ENCODE results near the gene PCDHB9.
"Not testable (repeated sequence)": the region's sequence is repeated elsewhere in the genome, so short reads cannot be mapped to it uniquely, and the experiment has no call there.

Gene PCDHB9

DNA sequence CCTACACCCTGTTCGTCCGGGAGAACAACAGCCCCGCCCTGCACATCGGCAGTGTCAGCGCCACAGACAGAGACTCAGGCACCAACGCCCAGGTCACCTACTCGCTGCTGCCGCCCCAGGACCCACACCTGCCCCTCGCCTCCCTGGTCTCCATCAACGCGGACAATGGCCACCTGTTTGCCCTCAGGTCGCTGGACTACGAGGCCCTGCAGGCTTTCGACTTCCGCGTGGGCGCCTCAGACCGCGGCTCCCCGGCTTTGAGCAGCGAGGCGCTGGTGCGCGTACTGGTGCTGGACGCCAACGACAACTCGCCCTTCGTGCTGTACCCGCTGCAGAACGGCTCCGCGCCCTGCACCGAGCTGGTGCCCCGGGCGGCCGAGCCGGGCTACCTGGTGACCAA lies 1.7 kb downstream of the PCDHB9 start:
- DNase-seq (ENCODE audit: low read depth): not testable (repeated sequence)

DNA sequence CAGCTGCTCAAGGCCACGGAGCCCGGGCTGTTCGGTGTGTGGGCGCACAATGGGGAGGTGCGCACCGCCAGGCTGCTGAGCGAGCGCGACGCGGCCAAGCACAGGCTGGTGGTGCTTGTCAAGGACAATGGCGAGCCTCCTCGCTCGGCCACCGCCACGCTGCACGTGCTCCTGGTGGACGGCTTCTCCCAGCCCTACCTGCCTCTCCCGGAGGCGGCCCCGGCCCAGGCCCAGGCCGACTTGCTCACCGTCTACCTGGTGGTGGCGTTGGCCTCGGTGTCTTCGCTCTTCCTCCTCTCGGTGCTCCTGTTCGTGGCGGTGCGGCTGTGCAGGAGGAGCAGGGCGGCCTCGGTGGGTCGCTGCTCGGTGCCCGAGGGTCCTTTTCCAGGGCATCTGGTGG lies 2.2 kb downstream of the PCDHB9 start:
- not testable (repeated sequence) for DNase-seq (ENCODE audit: low read depth)

DNA sequence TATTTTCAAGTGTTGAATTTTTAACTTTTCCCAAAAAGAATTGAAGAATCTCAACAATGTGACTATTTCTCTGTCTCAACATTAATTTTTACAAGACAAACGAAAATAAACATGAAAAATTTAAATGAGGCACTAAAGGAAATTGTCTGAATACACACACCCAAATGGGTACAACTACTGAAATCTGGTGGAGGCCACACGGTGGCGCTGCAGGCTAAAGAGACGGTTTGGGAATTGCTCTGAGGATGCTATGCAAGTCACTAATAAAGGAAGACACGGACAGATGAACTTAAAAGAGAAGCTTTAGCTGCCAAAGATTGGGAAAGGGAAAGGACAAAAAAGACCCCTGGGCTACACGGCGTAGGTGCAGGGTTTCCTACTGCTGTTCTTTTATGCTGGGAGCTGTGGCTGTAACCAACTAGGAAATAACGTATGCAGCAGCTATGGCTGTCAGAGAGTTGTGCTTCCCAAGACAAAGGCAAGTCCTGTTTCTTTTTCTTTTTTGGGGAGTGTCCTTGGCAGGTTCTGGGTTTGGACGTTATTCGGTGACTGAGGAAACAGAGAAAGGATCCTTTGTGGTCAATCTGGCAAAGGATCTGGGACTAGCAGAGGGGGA lies 5.3 kb downstream of the PCDHB9 start, which contains the start of gene PCDHB10:
PCDHB10 (plus strand) TSS at position 244 of the 616 bp plus-strand sequence; CDS start at position 444, 200 bp downstream.
- no peak for DNase-seq (ENCODE audit: low read depth)

DNA sequence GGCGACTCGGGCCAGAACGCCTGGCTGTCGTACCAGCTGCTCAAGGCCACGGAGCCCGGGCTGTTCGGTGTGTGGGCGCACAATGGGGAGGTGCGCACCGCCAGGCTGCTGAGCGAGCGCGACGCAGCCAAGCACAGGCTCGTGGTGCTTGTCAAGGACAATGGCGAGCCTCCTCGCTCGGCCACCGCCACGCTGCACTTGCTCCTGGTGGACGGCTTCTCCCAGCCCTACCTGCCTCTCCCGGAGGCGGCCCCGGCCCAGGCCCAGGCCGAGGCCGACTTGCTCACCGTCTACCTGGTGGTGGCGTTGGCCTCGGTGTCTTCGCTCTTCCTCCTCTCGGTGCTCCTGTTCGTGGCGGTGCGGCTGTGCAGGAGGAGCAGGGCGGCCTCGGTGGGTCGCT lies 7.4 kb downstream of the PCDHB9 start:
- DNase-seq (ENCODE audit: low read depth): not testable (repeated sequence)

DNA sequence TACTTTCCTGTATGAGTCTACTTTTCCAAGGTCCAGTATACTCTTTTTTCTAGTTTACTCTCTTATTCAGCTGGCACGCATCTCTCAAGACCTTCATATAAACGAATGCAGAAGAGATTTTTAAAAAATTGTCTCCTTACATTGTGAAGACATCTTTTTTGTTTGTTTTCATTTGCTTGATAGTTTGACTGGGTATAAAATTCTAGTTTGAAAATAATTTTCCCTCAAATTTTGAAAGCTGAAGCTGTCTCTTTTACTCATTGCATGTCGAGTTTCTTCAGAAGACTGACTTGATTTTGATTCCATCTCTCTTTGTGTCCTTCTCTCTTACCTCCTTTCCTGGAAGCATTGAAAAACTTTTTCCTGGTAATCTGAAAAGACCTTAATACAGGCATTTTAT lies 9.4 kb downstream of the PCDHB9 start:
- no peak for DNase-seq (ENCODE audit: low read depth)

DNA sequence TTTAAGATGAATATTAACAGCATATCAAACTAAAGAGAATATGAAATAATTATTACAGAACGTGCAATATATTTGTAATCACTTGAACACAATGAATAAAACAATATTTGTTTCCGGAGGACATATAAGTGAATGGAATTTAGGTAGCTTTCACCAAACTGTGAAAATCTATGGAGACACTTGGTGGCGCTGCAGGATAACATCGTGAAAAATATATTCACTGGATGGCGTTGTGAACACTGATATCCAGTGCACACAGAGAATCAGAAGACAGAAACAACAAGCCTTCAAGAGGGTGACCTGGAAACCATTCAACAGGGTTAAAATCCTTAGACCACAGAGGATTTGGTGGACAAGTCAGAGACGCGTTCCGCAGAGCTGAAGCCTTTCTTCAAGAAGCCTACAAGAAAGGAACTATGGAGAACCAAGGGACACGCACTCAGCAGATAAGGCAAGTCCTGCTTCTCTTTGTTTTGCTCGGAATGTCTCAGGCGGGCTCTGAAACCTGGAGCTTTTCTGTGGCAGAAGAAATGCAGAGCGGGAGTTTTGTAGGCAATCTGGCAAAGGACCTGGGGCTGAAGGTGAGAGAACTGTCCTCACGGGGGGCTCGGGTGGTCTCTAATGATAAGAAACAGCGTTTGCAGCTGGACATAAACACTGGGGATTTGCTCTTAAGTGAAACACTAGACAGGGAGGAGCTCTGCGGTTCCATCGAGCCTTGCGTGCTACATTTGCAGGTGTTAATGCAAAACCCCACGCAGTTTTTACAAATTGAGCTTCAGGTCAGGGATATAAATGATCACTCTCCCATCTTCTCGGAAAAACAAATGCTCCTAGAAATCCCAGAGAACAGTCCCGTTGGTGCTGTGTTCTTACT lies 12.6 kb downstream of the PCDHB9 start, which contains the start of gene PCDHB11:
PCDHB11 (plus strand) TSS at position 269 of the 877 bp plus-strand sequence; CDS start at position 417, 148 bp downstream.
- DNase-seq (ENCODE audit: low read depth): no peak

DNA sequence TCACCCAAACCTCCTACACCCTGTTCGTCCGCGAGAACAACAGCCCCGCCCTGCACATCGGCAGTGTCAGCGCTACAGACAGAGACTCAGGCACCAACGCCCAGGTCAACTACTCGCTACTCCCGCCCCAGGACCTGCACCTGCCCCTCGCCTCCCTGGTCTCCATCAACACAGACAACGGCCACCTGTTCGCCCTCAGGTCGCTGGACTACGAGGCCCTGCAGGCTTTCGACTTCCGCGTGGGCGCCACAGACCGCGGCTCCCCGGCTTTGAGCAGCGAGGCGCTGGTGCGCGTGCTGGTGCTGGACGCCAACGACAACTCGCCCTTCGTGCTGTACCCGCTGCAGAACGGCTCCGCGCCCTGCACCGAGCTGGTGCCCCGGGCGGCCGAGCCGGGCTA lies 14.2 kb downstream of the PCDHB9 start:
- DNase-seq (ENCODE audit: low read depth): not testable (repeated sequence)

DNA sequence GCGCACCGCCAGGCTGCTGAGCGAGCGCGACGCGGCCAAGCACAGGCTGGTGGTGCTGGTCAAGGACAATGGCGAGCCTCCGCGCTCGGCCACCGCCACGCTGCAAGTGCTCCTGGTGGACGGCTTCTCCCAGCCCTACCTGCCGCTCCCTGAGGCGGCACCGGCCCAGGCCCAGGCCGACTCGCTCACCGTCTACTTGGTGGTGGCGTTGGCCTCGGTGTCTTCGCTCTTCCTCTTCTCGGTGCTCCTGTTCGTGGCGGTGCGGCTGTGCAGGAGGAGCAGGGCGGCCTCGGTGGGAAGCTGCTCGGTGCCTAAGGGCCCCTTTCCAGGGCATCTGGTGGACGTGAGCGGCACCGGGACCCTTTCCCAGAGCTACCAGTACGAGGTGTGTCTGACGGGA lies 14.7 kb downstream of the PCDHB9 start:
- not testable (repeated sequence) for DNase-seq (ENCODE audit: low read depth)

DNA sequence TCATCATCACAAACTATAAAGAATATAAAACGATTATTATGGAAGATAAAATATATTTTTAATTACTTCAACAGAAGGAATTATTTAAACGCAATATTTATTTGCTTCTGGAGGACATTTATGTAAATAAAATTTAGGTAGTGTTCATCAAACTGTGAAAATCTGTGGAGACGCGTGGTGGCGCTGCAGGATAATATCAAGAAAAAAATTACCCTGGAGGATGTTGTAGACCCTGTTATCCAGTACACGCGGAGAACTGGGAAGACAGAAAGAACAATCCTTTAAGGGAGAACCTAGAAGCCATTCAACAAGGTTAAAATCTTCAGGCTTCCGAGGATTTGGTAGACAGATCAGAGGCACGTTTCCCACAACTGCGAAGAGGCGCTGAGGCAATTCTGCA lies 21.5 kb downstream of the PCDHB9 start, which contains the start of gene PCDHB12:
PCDHB12 (plus strand) TSS at position 242 of the 400 bp plus-strand sequence. CDS start 189 bp downstream, outside the sequence.
- DNase-seq (ENCODE audit: low read depth): no peak

DNA sequence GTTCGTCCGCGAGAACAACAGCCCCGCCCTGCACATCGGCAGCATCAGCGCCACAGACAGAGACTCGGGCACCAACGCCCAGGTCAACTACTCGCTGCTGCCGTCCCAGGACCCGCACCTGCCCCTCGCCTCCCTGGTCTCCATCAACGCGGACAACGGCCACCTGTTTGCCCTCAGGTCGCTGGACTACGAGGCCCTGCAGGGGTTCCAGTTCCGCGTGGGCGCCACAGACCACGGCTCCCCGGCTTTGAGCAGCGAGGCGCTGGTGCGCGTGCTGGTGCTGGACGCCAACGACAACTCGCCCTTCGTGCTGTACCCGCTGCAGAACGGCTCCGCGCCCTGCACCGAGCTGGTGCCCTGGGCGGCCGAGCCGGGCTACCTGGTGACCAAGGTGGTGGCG lies 23.3 kb downstream of the PCDHB9 start:
- not testable (repeated sequence) for DNase-seq (ENCODE audit: low read depth)

DNA sequence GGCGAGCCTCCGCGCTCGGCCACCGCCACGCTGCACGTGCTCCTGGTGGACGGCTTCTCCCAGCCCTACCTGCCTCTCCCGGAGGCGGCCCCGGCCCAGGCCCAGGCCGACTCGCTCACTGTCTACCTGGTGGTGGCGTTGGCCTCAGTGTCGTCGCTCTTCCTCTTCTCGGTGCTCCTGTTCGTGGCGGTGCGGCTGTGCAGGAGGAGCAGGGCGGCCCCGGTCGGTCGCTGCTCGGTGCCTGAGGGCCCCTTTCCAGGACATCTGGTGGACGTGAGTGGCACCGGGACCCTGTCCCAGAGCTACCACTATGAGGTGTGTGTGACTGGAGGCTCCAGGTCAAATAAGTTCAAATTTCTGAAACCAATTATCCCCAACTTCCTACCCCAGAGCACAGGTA lies 23.9 kb downstream of the PCDHB9 start:
- not testable (repeated sequence) for DNase-seq (ENCODE audit: low read depth)

DNA sequence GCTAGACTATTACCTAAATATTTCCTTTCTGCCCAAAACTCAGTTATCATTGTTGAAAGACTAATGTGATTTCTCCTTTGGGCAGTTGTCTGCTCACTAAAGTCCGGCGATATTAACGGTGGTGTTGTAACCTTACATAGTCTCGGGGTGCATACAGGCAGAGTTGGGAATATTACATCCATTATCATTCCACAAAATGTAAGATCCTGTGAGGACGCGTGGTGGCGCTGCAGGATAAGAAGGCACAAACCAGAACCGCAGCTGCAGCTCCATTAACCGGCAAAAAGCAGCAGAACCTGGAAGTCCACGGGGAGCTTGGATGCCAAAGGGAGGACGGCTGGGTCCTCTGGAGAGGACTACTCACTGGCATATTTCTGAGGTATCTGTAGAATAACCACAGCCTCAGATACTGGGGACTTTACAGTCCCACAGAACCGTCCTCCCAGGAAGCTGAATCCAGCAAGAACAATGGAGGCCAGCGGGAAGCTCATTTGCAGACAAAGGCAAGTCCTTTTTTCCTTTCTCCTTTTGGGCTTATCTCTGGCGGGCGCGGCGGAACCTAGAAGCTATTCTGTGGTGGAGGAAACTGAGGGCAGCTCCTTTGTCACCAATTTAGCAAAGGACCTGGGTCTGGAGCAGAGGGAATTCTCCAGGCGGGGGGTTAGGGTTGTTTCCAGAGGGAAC lies 26.8 kb downstream of the PCDHB9 start, which contains the start of gene PCDHB13:
PCDHB13 (plus strand) TSS at position 264 of the 684 bp plus-strand sequence; CDS start at position 469, 205 bp downstream.
- DNase-seq (ENCODE audit: low read depth): not testable (repeated sequence)

DNA sequence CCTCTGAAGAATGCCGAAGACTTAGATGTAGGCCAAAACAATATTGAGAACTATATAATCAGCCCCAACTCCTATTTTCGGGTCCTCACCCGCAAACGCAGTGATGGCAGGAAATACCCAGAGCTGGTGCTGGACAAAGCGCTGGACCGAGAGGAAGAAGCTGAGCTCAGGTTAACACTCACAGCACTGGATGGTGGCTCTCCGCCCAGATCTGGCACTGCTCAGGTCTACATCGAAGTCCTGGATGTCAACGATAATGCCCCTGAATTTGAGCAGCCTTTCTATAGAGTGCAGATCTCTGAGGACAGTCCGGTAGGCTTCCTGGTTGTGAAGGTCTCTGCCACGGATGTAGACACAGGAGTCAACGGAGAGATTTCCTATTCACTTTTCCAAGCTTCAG lies 27.6 kb downstream of the PCDHB9 start:
- DNase-seq (ENCODE audit: low read depth): not testable (repeated sequence)

DNA sequence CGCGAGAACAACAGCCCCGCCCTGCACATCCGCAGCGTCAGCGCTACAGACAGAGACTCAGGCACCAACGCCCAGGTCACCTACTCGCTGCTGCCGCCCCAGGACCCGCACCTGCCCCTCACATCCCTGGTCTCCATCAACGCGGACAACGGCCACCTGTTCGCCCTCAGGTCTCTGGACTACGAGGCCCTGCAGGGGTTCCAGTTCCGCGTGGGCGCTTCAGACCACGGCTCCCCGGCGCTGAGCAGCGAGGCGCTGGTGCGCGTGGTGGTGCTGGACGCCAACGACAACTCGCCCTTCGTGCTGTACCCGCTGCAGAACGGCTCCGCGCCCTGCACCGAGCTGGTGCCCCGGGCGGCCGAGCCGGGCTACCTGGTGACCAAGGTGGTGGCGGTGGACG lies 28.5 kb downstream of the PCDHB9 start:
- DNase-seq (ENCODE audit: low read depth): not testable (repeated sequence)

DNA sequence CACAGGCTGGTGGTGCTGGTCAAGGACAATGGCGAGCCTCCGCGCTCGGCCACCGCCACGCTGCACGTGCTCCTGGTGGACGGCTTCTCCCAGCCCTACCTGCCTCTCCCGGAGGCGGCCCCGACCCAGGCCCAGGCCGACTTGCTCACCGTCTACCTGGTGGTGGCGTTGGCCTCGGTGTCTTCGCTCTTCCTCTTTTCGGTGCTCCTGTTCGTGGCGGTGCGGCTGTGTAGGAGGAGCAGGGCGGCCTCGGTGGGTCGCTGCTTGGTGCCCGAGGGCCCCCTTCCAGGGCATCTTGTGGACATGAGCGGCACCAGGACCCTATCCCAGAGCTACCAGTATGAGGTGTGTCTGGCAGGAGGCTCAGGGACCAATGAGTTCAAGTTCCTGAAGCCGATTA lies 29.1 kb downstream of the PCDHB9 start:
- not testable (repeated sequence) for DNase-seq (ENCODE audit: low read depth)

DNA sequence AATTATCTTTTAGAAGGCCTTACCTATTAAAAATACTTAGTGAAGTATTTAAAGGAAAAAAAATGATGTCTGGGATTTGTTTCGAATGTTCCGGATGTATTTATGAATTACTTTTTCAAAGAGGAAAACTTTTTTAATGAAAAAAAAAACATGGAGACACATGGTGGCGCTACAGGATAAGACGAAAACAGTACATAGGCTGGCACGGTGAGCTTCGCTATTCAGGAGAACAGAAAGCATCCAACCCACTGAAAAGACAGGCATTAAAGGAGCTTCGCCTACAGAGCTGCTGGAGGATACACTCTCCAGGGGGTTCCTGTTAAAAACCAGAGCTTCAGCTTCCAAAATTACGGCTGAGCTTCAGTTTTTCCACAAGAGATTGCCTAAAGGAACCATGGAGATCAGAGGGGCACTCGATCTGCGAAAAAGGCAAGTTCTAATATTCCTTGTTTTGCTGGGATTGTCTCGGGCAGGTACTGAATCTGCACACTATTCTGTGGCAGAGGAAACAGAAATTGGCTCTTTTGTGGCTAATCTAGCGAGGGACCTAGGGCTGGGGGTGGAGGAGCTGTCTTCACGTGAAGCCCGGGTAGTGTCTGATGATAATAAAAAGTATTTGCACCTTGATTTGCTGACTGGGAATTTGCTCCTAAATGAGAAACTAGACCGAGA lies 36.3 kb downstream of the PCDHB9 start, which contains the start of gene PCDHB14:
PCDHB14 (plus strand) TSS at position 232 of the 672 bp plus-strand sequence; CDS start at position 395, 163 bp downstream.
- DNase-seq (ENCODE audit: low read depth): no peak

DNA sequence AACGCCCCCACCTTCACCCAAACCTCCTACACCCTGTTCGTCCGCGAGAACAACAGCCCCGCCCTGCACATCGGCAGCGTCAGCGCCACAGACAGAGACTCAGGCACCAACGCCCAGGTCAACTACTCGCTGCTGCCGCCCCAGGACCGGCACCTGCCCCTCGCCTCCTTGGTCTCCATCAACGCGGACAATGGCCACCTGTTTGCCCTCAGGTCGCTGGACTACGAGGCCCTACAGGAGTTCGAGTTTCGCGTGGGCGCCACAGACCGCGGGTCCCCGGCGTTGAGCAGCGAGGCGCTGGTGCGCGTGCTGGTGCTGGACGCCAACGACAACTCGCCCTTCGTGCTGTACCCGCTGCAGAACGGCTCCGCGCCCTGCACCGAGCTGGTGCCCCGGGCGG lies 37.9 kb downstream of the PCDHB9 start:
- not testable (repeated sequence) for DNase-seq (ENCODE audit: low read depth)

DNA sequence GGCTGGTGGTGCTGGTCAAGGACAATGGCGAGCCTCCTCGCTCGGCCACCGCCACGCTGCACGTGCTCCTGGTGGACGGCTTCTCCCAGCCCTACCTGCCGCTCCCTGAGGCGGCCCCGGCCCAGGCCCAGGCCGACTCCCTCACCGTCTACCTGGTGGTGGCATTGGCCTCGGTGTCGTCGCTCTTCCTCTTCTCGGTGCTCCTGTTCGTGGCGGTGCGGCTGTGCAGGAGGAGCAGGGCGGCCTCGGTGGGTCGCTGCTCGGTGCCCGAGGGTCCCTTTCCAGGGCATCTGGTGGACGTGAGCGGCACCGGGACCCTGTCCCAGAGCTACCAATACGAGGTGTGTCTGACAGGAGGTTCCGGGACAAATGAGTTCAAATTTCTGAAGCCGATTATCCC lies 38.5 kb downstream of the PCDHB9 start:
- not testable (repeated sequence) for DNase-seq (ENCODE audit: low read depth)

DNA sequence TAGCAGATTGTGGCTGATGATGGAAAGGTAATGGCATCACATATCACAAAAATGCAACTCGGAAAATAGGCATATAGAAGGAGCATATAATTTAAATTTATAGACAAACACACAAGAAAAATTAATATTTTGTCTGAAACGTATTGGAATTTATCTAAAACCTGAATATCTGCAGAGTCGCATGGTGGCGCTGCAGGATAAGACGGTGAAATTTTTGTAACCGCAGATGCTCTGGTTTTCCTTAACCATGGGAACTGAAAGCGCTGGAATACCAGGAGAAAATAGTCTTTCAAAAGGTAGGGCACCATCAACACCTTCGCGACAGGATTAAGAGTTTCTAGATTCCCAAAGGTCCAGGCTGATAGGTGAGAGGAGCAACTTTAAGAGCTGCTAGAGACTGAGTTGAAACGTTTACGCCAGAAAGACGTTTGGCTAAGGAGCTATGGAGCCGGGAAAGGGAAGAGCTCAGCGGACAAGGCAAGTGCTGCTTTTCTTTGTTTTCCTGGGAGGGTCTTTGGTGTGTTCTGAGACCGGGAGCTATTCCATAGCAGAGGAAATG lies 47.2 kb downstream of the PCDHB9 start:
- DNase-seq (ENCODE audit: low read depth): no peak

DNA sequence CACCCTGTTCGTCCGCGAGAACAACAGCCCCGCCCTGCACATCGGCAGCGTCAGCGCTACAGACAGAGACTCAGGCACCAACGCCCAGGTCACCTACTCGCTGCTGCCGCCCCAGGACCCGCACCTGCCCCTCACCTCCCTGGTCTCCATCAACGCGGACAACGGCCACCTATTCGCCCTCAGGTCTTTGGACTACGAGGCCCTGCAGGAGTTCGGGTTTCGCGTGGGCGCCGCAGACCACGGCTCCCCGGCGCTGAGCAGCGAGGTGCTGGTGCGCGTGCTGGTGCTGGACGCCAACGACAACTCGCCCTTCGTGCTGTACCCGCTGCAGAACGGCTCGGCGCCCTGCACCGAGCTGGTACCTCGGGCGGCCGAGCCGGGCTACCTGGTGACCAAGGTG lies 49.0 kb downstream of the PCDHB9 start:
- DNase-seq (ENCODE audit: low read depth): not testable (repeated sequence)

All from fibroblast of gingiva (primary cell).